HepG2 (cell line): ENCODE data around the gene TRAPPC3. TPM values are rescaled to one million over a fixed set of nuclear protein-coding genes. Genes with fewer than 3 reads are reported as not detected.
A peak's percentile ranks its signal among the peaks of the same experiment; 100 is the strongest.

ENCODE experiments used
- ATF7-NPFF ChIP-seq: sonication (generic); formaldehyde crosslinking; IDR thresholded peaks from 2 replicates; pipeline ENCODE4 v1.8.1; 2023; ENCODE audit warnings: mild to moderate bottlenecking, low read depth, missing genetic modification reagents, moderate library complexity
- ESRRA ChIP-seq: sonication (generic); formaldehyde crosslinking; IDR thresholded peaks from 2 replicates; pipeline ENCODE4 v1.5.1; 2020; ENCODE audit warnings: mild to moderate bottlenecking, low read depth, missing genetic modification reagents
- GFI1 ChIP-seq: sonication (generic); formaldehyde crosslinking; IDR thresholded peaks from 2 replicates; pipeline ENCODE4 v1.5.0; 2020; ENCODE audit warnings: missing genetic modification reagents, mild to moderate bottlenecking, borderline replicate concordance
- JUN ChIP-seq: sonication (generic); formaldehyde crosslinking; IDR thresholded peaks from 2 replicates; pipeline ENCODE4 v1.4.0; 2020; ENCODE audit warnings: mild to moderate bottlenecking, missing genetic modification reagents
- KLF16 ChIP-seq, 2 experiments: sonication (generic) in 1 of 2; formaldehyde crosslinking in 1 of 2; IDR thresholded peaks; 2 replicates each; pipeline versions ENCODE4 v1.6.1 to v1.8.0; 2016 to 2023; ENCODE audit warnings: missing genetic modification reagents in 2 of 2, missing compliant biosample characterization in 1 of 2
- NFIC ChIP-seq: IDR thresholded peaks from 2 replicates; pipeline ENCODE4 v1.6.1; 2012; ENCODE audit warnings: mild to moderate bottlenecking, low read length, inconsistent platforms
- NFKBIZ ChIP-seq: IDR thresholded peaks from 2 replicates; pipeline ENCODE4 v1.6.1; 2018; ENCODE audit warnings: missing genetic modification reagents, missing compliant biosample characterization
- PHF5A ChIP-seq: IDR thresholded peaks from one replicate; pipeline ENCODE4 v1.6.1; 2018; ENCODE audit warnings: low read depth, missing genetic modification reagents; ENCODE audit not compliant: unreplicated experiment
- POLR2A ChIP-seq, 2 experiments: IDR thresholded peaks; 2 replicates each; pipeline ENCODE4 v1.6.1; 2011; ENCODE audit warnings: low read depth in 2 of 2, low read length in 2 of 2, mild to moderate bottlenecking in 1 of 2, moderate library complexity in 1 of 2; ENCODE audit not compliant: insufficient read depth in 1 of 2
- POLR2AphosphoS2 ChIP-seq: IDR thresholded peaks from 2 replicates; pipeline ENCODE4 v1.6.1; 2011; ENCODE audit warnings: low read depth, low read length, improper control_type of control experiment
- TGIF2 ChIP-seq: IDR thresholded peaks from 2 replicates; pipeline ENCODE4 v1.6.1; 2016; ENCODE audit warnings: control low read depth, missing compliant biosample characterization
- TP53 ChIP-seq: sonication (generic); formaldehyde crosslinking; conservative IDR thresholded peaks from 2 replicates; pipeline ENCODE4 v1.4.0; 2020; ENCODE audit warnings: missing genetic modification reagents
- ZNF256 ChIP-seq: sonication (generic); formaldehyde crosslinking; conservative IDR thresholded peaks from 2 replicates; pipeline ENCODE4 v1.4.0; 2020; ENCODE audit warnings: missing genetic modification reagents
- ZNF292 ChIP-seq: sonication (generic); formaldehyde crosslinking; IDR thresholded peaks from 2 replicates; pipeline ENCODE4 v1.8.1; 2022; ENCODE audit warnings: mild to moderate bottlenecking, low read depth, missing genetic modification reagents, borderline replicate concordance
- ZNF501 ChIP-seq: sonication (generic); formaldehyde crosslinking; IDR thresholded peaks from 2 replicates; pipeline ENCODE4 v1.5.1; 2020; ENCODE audit warnings: mild to moderate bottlenecking, moderate library complexity, missing genetic modification reagents
- ZNF558 ChIP-seq: sonication (generic); formaldehyde crosslinking; IDR thresholded peaks from 2 replicates; pipeline ENCODE4 v1.9.0; 2022; ENCODE audit warnings: mild to moderate bottlenecking, missing genetic modification reagents, borderline replicate concordance
- ZNF660 ChIP-seq: sonication (generic); formaldehyde crosslinking; IDR thresholded peaks from 2 replicates; pipeline ENCODE4 v1.5.1; 2020; ENCODE audit warnings: mild to moderate bottlenecking, low read depth, missing genetic modification reagents, borderline replicate concordance
- ZNF776 ChIP-seq: sonication (generic); formaldehyde crosslinking; IDR thresholded peaks from 2 replicates; pipeline ENCODE4 v1.4.0; 2020; ENCODE audit warnings: mild to moderate bottlenecking, missing genetic modification reagents
- polyA plus RNA-seq, 8 experiments: library from polyadenylated mRNA; depleted of rRNA in 3 of 8; stranded (reverse) in 7 of 8; unstranded in 1 of 8; fragments of >200 nt; fragmentation: Illumina TruSeq in 4 of 8; extraction: Trizol in 4 of 8; gene quantifications; 2 replicates each; pipeline versions ENCODE4 v1.2.1 to v1.2.3, GENCODE V29; 2011 to 2016; ENCODE audit warnings: low read depth in 4 of 8, missing spikeins in 1 of 8, mixed read lengths in 1 of 8; ENCODE audit not compliant: insufficient read depth in 1 of 8
- total RNA-seq, 5 experiments: library from RNA; depleted of rRNA; stranded (reverse); fragments of >200 nt; fragmentation: Illumina TruSeq; extraction: Trizol; gene quantifications; 2 replicates each; pipeline ENCODE4 v1.2.3, GENCODE V29; 2016; ENCODE audit warnings: low read depth in 1 of 5
- TF ChIP-seq, protein P1 (sequence below): IDR thresholded peaks from 2 replicates; pipeline ENCODE4 v1.6.1; 2012; ENCODE audit warnings: low read depth, low read length, improper control_type of control experiment
- TF ChIP-seq, protein P2 (sequence below): sonication (generic); formaldehyde crosslinking; IDR thresholded peaks from 2 replicates; pipeline ENCODE4 v1.8.1; 2023; ENCODE audit warnings: mild to moderate bottlenecking, missing genetic modification reagents
- TF ChIP-seq, protein P3 (sequence below): IDR thresholded peaks from 2 replicates; pipeline ENCODE4 v1.6.1; 2016; ENCODE audit warnings: missing genetic modification reagents, missing compliant biosample characterization
- TF ChIP-seq, protein P4 (sequence below): sonication (generic); formaldehyde crosslinking; IDR thresholded peaks from 2 replicates; pipeline ENCODE4 v1.8.1; 2023; ENCODE audit warnings: missing genetic modification reagents, inconsistent platforms, borderline replicate concordance
- TF ChIP-seq, protein P5 (sequence below): sonication (generic); formaldehyde crosslinking; IDR thresholded peaks from 2 replicates; pipeline ENCODE4 v1.9.0; 2022; ENCODE audit warnings: missing genetic modification reagents, mild to moderate bottlenecking, borderline replicate concordance

Gene TRAPPC3
- total and polyA plus RNA-seq, 2 of the 13 experiments (the other 11 are each of a cell fraction or from before 2014, with no cell fraction given), result 53.7 to 62.4 TPM

DNA sequence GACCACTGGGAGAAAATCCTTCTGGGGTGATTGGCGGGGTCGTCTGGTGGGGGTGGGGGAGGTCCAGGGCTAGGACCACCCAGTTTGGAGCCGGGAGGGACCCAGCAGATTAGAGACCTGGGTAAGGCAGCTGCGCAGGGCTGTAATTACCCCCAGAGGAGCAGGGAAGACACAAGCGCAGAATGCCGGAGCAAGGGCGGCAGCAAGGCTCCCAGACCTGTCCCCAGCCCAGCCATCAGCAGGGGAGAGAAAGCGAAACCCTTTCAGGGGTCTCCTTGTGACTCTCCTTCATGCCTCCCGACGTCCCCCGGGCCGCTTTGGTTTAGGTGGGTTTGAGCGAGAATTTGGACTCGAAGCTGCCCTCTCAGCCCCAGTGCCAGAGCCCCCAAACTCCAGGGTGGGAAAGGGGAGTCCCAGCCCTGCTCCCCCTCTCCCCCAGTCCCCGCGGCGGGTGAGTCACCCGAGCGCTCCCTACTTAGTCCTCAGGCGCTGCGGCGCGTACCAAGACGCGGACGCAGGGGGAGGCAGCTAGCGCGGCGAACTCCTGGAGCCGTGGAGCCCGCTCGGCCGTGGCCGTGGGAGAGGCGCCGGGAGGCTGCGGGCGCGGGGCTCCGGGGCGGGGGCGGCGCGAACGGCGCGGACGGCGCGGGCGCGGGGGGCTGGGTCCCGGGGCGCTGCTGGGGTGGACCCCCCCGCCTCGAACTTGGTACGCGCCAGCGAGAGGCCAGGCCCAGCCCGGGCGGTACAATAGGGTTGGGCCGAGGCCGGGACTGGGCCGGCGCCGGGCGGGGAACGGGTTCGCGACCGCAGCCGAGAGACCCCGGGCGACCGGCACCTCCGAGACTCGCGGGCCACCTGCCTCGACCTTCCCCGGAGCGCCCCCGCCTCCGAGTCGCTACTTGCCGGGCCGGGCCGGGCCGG lies 6.4 kb upstream of the TRAPPC3 start, which contains the start of gene MAP7D1 (continued):
- no peak for TF ChIP-seq ZNF660 (CRISPR knock-in tag)
- TF ChIP-seq GFI1 (CRISPR knock-in tag), result 0 out of 2 replicates have a peak, but pooled peaks have one; percentile 20
- TF ChIP-seq JUN (CRISPR knock-in tag), result no peak
- TF ChIP-seq ZNF292 (CRISPR knock-in tag), result no peak
- no peak; the same call in 1 of the 2 replicates for TF ChIP-seq ZNF558
- no peak for TF ChIP-seq PHF5A (CRISPR knock-in tag)
- TF ChIP-seq ZNF501 (CRISPR knock-in tag), result no peak
- no peak for TF ChIP-seq NFKBIZ (CRISPR knock-in tag)
- 0 out of 4 replicates have a peak, but pooled peaks of 1 of the 2 experiments have one; percentile 35 for TF ChIP-seq KLF16 (CRISPR knock-in tag; IDR thresholded peaks at IDR 0.05)
- no peak for TF ChIP-seq NFIC
- no peak for TF ChIP-seq ZNF256
- TF ChIP-seq, protein P1, sequence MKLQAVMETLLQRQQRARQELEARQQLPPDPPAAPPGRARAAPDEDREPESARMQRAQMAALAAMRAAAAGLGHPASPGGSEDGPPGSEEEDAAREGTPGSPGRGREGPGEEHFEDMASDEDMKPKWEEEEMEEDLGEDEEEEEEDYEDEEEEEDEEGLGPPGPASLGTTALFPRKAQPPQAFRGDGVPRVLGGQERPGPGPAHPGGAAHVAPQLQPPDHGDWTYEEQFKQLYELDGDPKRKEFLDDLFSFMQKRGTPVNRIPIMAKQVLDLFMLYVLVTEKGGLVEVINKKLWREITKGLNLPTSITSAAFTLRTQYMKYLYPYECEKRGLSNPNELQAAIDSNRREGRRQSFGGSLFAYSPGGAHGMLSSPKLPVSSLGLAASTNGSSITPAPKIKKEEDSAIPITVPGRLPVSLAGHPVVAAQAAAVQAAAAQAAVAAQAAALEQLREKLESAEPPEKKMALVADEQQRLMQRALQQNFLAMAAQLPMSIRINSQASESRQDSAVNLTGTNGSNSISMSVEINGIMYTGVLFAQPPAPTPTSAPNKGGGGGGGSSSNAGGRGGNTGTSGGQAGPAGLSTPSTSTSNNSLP, result no peak
- TF ChIP-seq TGIF2 (CRISPR knock-in tag), result no peak
- no peak for TF ChIP-seq POLR2AphosphoS2
- 0 out of 2 replicates have a peak, but pooled peaks have one; percentile 57 for TF ChIP-seq ATF7-NPFF (CRISPR knock-in tag)
- TF ChIP-seq, protein P2, sequence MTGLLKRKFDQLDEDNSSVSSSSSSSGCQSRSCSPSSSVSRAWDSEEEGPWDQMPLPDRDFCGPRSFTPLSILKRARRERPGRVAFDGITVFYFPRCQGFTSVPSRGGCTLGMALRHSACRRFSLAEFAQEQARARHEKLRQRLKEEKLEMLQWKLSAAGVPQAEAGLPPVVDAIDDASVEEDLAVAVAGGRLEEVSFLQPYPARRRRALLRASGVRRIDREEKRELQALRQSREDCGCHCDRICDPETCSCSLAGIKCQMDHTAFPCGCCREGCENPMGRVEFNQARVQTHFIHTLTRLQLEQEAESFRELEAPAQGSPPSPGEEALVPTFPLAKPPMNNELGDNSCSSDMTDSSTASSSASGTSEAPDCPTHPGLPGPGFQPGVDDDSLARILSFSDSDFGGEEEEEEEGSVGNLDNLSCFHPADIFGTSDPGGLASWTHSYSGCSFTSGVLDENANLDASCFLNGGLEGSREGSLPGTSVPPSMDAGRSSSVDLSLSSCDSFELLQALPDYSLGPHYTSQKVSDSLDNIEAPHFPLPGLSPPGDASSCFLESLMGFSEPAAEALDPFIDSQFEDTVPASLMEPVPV, result no peak
- 0 out of 2 replicates have a peak, but pooled peaks have one; percentile 39 for TF ChIP-seq ZNF776 (CRISPR knock-in tag)
- no peak for TF ChIP-seq TP53 (CRISPR knock-in tag)
- TF ChIP-seq POLR2A (IDR thresholded peaks at IDR 0.05; ENCODE audit: insufficient read depth in 1 of 2, low read depth in 2 of 2, low read length in 2 of 2), result peak in 1 of 2 experiments; percentile 81; a peak in 2 of 4 replicates
- no peak for TF ChIP-seq ESRRA
- TF ChIP-seq, protein P3, sequence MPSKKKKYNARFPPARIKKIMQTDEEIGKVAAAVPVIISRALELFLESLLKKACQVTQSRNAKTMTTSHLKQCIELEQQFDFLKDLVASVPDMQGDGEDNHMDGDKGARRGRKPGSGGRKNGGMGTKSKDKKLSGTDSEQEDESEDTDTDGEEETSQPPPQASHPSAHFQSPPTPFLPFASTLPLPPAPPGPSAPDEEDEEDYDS (CRISPR knock-in tag), result peak; percentile 92
- TF ChIP-seq, protein P4, sequence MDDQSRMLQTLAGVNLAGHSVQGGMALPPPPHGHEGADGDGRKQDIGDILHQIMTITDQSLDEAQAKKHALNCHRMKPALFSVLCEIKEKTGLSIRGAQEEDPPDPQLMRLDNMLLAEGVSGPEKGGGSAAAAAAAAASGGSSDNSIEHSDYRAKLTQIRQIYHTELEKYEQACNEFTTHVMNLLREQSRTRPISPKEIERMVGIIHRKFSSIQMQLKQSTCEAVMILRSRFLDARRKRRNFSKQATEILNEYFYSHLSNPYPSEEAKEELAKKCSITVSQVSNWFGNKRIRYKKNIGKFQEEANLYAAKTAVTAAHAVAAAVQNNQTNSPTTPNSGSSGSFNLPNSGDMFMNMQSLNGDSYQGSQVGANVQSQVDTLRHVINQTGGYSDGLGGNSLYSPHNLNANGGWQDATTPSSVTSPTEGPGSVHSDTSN (CRISPR knock-in tag), result no peak
- TF ChIP-seq, protein P5, sequence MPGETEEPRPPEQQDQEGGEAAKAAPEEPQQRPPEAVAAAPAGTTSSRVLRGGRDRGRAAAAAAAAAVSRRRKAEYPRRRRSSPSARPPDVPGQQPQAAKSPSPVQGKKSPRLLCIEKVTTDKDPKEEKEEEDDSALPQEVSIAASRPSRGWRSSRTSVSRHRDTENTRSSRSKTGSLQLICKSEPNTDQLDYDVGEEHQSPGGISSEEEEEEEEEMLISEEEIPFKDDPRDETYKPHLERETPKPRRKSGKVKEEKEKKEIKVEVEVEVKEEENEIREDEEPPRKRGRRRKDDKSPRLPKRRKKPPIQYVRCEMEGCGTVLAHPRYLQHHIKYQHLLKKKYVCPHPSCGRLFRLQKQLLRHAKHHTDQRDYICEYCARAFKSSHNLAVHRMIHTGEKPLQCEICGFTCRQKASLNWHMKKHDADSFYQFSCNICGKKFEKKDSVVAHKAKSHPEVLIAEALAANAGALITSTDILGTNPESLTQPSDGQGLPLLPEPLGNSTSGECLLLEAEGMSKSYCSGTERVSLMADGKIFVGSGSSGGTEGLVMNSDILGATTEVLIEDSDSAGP (CRISPR knock-in tag), result no peak; the same call in 1 of the 2 replicates
